ENCODE data around the gene FMOD. TPM values are rescaled to one million over a fixed set of nuclear protein-coding genes. Genes with fewer than 3 reads are reported as not detected.

FMOD gene
- polyA plus RNA-seq, 1 donor from 2014 or later: not detected

DNA sequence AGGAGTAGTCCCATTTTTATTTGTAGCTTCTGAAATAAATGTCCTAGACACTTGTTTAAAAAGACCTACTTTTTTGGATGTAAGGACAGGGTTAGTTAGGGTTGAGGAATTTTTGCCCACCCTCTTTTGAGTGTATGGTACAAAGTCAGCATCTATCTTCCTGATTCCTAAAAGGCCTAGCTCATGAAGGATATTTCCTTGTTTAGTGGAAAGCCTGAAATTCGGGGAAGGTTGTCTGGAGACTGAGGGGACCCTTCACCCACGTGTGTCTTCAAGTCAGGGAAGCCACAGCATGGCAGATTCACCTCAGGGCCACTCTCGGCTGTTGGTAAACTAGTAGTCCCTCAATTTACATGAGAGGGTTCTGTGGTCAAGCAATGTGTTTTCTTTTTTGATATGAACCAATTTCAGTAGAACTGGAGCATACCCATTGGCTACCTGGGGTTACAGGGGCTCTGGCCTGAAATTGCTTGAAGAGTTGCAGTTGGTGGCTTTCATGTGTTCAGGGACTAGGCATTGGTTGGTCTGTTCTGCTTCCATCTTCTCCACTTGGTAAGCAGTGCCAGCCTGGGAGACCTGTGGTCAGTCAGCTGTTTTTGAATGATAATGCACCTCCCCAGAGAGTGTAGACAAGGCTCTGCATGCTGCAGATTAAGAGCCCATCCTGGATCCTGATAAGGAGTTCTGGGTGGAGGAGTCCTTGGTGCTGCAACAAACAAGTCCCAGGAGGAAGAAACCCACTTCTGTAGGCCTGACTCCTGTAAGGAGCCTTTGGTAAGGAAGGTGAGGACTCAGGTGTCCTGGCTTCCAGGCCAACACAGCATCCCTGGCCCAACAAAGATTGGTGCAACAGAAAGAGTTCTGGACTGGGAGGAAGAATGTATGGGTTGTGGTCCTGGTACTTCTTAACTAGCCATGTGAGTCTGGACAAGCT lies 39.3 kb downstream of the FMOD start:
- no peaks in the 10 kb centered on the region for H4K20me1 ChIP-seq (ENCODE audit: insufficient read depth)
- H3K9me3 ChIP-seq (ENCODE audit: low read length): no peaks in the 10 kb centered on the region
- no peaks in the 10 kb centered on the region for H3K36me3 ChIP-seq (ENCODE audit: insufficient read depth, low read length)
- no peak overlapping the region for H3K4me3 ChIP-seq (ENCODE audit: low read length)
- H3K27ac ChIP-seq (ENCODE audit: low read length): no peak overlapping the region
- no peaks in the 10 kb centered on the region for H3K27me3 ChIP-seq (ENCODE audit: insufficient read depth, low read depth, low read length)
- H3K79me2 ChIP-seq (replicated peaks; ENCODE audit: insufficient read depth, low read length): peaks cover 11% of the 10 kb centered on the region
- no peak overlapping the region for H3K4me2 ChIP-seq (ENCODE audit: low read length)
- no peaks in the 10 kb centered on the region for H3K9me2 ChIP-seq (ENCODE audit: insufficient read depth, low read length)
- no peaks in the 10 kb centered on the region for H3F3A ChIP-seq (ENCODE audit: insufficient read depth, low read length, poor library complexity, severe bottlenecking)
- TF ChIP-seq, protein P1, sequence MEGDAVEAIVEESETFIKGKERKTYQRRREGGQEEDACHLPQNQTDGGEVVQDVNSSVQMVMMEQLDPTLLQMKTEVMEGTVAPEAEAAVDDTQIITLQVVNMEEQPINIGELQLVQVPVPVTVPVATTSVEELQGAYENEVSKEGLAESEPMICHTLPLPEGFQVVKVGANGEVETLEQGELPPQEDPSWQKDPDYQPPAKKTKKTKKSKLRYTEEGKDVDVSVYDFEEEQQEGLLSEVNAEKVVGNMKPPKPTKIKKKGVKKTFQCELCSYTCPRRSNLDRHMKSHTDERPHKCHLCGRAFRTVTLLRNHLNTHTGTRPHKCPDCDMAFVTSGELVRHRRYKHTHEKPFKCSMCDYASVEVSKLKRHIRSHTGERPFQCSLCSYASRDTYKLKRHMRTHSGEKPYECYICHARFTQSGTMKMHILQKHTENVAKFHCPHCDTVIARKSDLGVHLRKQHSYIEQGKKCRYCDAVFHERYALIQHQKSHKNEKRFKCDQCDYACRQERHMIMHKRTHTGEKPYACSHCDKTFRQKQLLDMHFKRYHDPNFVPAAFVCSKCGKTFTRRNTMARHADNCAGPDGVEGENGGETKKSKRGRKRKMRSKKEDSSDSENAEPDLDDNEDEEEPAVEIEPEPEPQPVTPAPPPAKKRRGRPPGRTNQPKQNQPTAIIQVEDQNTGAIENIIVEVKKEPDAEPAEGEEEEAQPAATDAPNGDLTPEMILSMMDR (IDR thresholded peaks at IDR 0.05; ENCODE audit: poor library complexity, severe bottlenecking): no peak
- no peak for TF ChIP-seq SMC3 (conservative IDR thresholded peaks at IDR 0.05; ENCODE audit: poor library complexity)
- no peak for TF ChIP-seq TAF1 (IDR thresholded peaks at IDR 0.05; ENCODE audit: low read depth)
- TF ChIP-seq, protein P2, sequence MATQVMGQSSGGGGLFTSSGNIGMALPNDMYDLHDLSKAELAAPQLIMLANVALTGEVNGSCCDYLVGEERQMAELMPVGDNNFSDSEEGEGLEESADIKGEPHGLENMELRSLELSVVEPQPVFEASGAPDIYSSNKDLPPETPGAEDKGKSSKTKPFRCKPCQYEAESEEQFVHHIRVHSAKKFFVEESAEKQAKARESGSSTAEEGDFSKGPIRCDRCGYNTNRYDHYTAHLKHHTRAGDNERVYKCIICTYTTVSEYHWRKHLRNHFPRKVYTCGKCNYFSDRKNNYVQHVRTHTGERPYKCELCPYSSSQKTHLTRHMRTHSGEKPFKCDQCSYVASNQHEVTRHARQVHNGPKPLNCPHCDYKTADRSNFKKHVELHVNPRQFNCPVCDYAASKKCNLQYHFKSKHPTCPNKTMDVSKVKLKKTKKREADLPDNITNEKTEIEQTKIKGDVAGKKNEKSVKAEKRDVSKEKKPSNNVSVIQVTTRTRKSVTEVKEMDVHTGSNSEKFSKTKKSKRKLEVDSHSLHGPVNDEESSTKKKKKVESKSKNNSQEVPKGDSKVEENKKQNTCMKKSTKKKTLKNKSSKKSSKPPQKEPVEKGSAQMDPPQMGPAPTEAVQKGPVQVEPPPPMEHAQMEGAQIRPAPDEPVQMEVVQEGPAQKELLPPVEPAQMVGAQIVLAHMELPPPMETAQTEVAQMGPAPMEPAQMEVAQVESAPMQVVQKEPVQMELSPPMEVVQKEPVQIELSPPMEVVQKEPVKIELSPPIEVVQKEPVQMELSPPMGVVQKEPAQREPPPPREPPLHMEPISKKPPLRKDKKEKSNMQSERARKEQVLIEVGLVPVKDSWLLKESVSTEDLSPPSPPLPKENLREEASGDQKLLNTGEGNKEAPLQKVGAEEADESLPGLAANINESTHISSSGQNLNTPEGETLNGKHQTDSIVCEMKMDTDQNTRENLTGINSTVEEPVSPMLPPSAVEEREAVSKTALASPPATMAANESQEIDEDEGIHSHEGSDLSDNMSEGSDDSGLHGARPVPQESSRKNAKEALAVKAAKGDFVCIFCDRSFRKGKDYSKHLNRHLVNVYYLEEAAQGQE (IDR thresholded peaks at IDR 0.05; ENCODE audit: borderline replicate concordance): no peak
- TF ChIP-seq EZH2 (IDR thresholded peaks at IDR 0.05; ENCODE audit: borderline replicate concordance, insufficient read depth, low read length, poor library complexity, severe bottlenecking): no peak
- TF ChIP-seq MXI1 (conservative IDR thresholded peaks at IDR 0.05; ENCODE audit: poor library complexity, severe bottlenecking): no peak
- no peak for TF ChIP-seq RAD21 (conservative IDR thresholded peaks at IDR 0.05)
- no peak for TF ChIP-seq EP300 (conservative IDR thresholded peaks at IDR 0.05; ENCODE audit: poor library complexity, severe bottlenecking)
- no peak for TF ChIP-seq POLR2AphosphoS5 (IDR thresholded peaks at IDR 0.05)
- H2AFZ ChIP-seq (ENCODE audit: low read depth, low read length): no peak overlapping the region
- H3K9ac ChIP-seq (ENCODE audit: low read length): no peak overlapping the region

DNA sequence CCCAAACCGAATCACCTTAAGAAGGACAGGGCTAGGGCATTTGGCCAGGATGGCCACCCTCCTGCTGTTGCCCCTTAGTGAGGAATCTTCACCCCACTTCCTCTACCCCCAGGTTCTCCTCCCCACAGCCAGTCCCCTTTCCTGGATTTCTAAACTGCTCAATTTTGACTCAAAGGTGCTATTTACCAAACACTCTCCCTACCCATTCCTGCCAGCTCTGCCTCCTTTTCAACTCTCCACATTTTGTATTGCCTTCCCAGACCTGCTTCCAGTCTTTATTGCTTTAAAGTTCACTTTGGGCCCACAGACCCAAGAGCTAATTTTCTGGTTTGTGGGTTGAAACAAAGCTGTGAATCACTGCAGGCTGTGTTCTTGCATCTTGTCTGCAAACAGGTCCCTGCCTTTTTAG lies 42.0 kb downstream of the FMOD start:
- Histone ChIP-seq H3K9me2 (ENCODE audit: insufficient read depth, low read length) (no peaks in the 10 kb centered on the region), H3K27me3 (ENCODE audit: insufficient read depth, low read depth, low read length) (no peaks in the 10 kb centered on the region), H4K20me1 (ENCODE audit: insufficient read depth) (no peaks in the 10 kb centered on the region), H3K27ac (ENCODE audit: low read length) (no peak overlapping the region), H2AFZ (ENCODE audit: low read depth, low read length) (no peak overlapping the region), H3K9ac (ENCODE audit: low read length) (no peak overlapping the region), H3K79me2 (replicated peaks; ENCODE audit: insufficient read depth, low read length) (peaks cover 20% of the 10 kb centered on the region), H3F3A (ENCODE audit: insufficient read depth, low read length, poor library complexity, severe bottlenecking) (no peaks in the 10 kb centered on the region), H3K4me2 (ENCODE audit: low read length) (no peak overlapping the region), H3K36me3 (ENCODE audit: insufficient read depth, low read length) (no peaks in the 10 kb centered on the region), H3K4me3 (ENCODE audit: low read length) (no peak overlapping the region), H3K9me3 (ENCODE audit: low read length) (no peaks in the 10 kb centered on the region)
- TF ChIP-seq, protein P2 (IDR thresholded peaks at IDR 0.05; ENCODE audit: borderline replicate concordance): no peak
- TF ChIP-seq EP300 (conservative IDR thresholded peaks at IDR 0.05; ENCODE audit: poor library complexity, severe bottlenecking) (no peak), EZH2 (IDR thresholded peaks at IDR 0.05; ENCODE audit: borderline replicate concordance, insufficient read depth, low read length, poor library complexity, severe bottlenecking) (no peak), MXI1 (conservative IDR thresholded peaks at IDR 0.05; ENCODE audit: poor library complexity, severe bottlenecking) (no peak), RAD21 (conservative IDR thresholded peaks at IDR 0.05) (no peak), POLR2AphosphoS5 (IDR thresholded peaks at IDR 0.05) (no peak), TAF1 (IDR thresholded peaks at IDR 0.05; ENCODE audit: low read depth) (no peak), SMC3 (conservative IDR thresholded peaks at IDR 0.05; ENCODE audit: poor library complexity) (no peak)
- TF ChIP-seq, protein P1 (IDR thresholded peaks at IDR 0.05; ENCODE audit: poor library complexity, severe bottlenecking): no peak
